GM18499 (cell line): ENCODE measurements around the gene GPR34.

Experiments used
- ATAC-seq: cut with Tn5 transposase; IDR thresholded peaks from one replicate; pipeline ENCODE4 v1.9.1; 2021; ENCODE audit warnings: moderate number of reproducible peaks; ENCODE audit not compliant: insufficient read depth, unreplicated experiment

The GPR34 gene

GRCh38 chrX:41730081-41730480 lies 41.3 kb downstream of the GPR34 start:
- no peak for ATAC-seq

GRCh38 chrX:41732260-41732659 lies 43.5 kb downstream of the GPR34 start:
- no peak for ATAC-seq

GRCh38 chrX:41733939-41734338 lies 45.2 kb downstream of the GPR34 start:
- peak; percentile 94 for ATAC-seq

- no peak for ATAC-seq
These were observed 45.8 kb downstream of the GPR34 start for GRCh38 chrX:41734530-41734929.

- ATAC-seq: no peak
These were observed 48.3 kb downstream of the GPR34 start for GRCh38 chrX:41737065-41737464.

GRCh38 chrX:41739871-41740270 lies 51.1 kb downstream of the GPR34 start:
- ATAC-seq: no peak
